ENCODE measurements around the gene RPL10.

DNA sequence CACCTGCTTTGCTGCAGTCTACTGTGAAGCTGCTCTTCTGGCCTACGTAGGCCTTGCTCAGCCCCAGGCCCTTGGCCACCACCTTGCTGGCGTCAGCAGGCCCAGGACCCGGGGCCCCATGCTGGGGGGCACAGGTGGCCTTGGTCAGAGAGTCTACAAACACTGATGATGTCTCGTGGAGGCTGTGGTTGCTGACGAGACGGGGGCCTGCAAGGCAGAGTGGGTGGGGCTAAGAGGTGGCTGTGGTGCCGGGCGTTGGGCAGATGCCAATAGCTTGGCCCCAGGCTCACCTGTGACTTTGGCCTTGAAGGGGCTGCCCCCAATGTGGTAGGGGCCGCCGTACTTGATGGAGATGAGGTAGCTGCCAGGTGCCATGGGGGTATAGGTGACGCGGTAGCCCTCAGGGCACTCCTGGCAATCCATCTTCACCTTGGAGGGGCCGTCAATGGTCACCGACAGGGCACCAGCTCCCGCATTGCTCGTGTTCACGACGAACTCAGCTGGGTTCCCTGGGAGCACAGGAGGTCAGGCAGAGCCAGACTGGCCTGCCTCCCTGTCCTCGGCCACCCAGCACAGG lies 48.7 kb upstream of the RPL10 start:
- TF ChIP-seq EZH2 (IDR thresholded peaks at IDR 0.05; ENCODE audit: low read depth, low read length, severe bottlenecking) (no peak), CTCF (IDR thresholded peaks at IDR 0.05; ENCODE audit: control extremely low read depth in 1 of 3, insufficient read depth in 1 of 3, low read depth in 1 of 3, low read length in 3 of 3) (no peak), SIN3A (conservative IDR thresholded peaks at IDR 0.05 in 1 of 2, IDR thresholded peaks at IDR 0.05 in 1 of 2; ENCODE audit: low read depth in 1 of 2, low read length in 2 of 2) (no peak), POLR2AphosphoS5 (IDR thresholded peaks at IDR 0.05; ENCODE audit: low read depth, low read length) (peak; percentile 15; the same call in 1 of the 2 replicates), SRF (IDR thresholded peaks at IDR 0.05; ENCODE audit: low read depth, low read length) (no peak), POLR2A (IDR thresholded peaks at IDR 0.05; ENCODE audit: control extremely low read depth in 1 of 2, low read depth in 2 of 2, low read length in 2 of 2) (no peak), YY1 (IDR thresholded peaks at IDR 0.05; ENCODE audit: low read depth, low read length) (no peak), EGR1 (IDR thresholded peaks at IDR 0.05; ENCODE audit: borderline replicate concordance, low read depth, low read length) (no peak), BACH1 (IDR thresholded peaks at IDR 0.05; ENCODE audit: low read length) (no peak), TAF7 (optimal IDR thresholded peaks at IDR 0.05; ENCODE audit: borderline replicate concordance, low read depth, low read length) (no peak), EP300 (IDR thresholded peaks at IDR 0.05; ENCODE audit: borderline replicate concordance in 1 of 2, low read depth in 2 of 2, low read length in 2 of 2) (no peak), HDAC2 (IDR thresholded peaks at IDR 0.05; ENCODE audit: borderline replicate concordance in 1 of 2, low read depth in 2 of 2, low read length in 2 of 2) (no peak)
- TF ChIP-seq, protein P1, sequence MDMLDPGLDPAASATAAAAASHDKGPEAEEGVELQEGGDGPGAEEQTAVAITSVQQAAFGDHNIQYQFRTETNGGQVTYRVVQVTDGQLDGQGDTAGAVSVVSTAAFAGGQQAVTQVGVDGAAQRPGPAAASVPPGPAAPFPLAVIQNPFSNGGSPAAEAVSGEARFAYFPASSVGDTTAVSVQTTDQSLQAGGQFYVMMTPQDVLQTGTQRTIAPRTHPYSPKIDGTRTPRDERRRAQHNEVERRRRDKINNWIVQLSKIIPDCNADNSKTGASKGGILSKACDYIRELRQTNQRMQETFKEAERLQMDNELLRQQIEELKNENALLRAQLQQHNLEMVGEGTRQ (IDR thresholded peaks at IDR 0.05; ENCODE audit: low read length) = no peak
